Skeletal muscle cell (primary cell): ENCODE data around the gene SERAC1.
"Not testable (repeated sequence)": the region's sequence is repeated elsewhere in the genome, so short reads cannot be mapped to it uniquely, and the experiment has no call there.

ENCODE experiments used
- DNase-seq: peaks from one replicate; pipeline ENCODE4 v3.0.0-alpha.2; 2010; ENCODE audit warnings: low read depth
- H3K4me3 ChIP-seq: 2 replicates; pipeline ENCODE4 v1.5.1; 2011; ENCODE audit warnings: low read depth, mild to moderate bottlenecking, control low read depth, low read length, moderate library complexity

The SERAC1 gene

GRCh38 chr6:158177712-158178111 lies 9.7 kb upstream of the SERAC1 start:
- H3K4me3 ChIP-seq, DNase-seq: not testable (repeated sequence)

- no peak overlapping the region for H3K4me3 ChIP-seq
- DNase-seq, result no peak
Observed at GRCh38 chr6:158175111-158175510, 7.0 kb upstream of the SERAC1 start.

GRCh38 chr6:158174514-158174913 lies 6.5 kb upstream of the SERAC1 start:
- no peak overlapping the region for H3K4me3 ChIP-seq
- DNase-seq, result peak; percentile 70

- DNase-seq, result no peak
- H3K4me3 ChIP-seq, result no peak overlapping the region
Observed at GRCh38 chr6:158174024-158174423, 6.0 kb upstream of the SERAC1 start.

- DNase-seq, result no peak
- no peak overlapping the region for H3K4me3 ChIP-seq
Observed at GRCh38 chr6:158172001-158172400, 3.9 kb upstream of the SERAC1 start.

- no peak overlapping the region for H3K4me3 ChIP-seq
- DNase-seq, result peak; percentile 77
Observed at GRCh38 chr6:158170656-158171081, 2.6 kb upstream of the SERAC1 start.

- not testable (repeated sequence) for DNase-seq, H3K4me3 ChIP-seq
Observed at GRCh38 chr6:158169634-158170033, 1.6 kb upstream of the SERAC1 start.

GRCh38 chr6:158165919-158166416 lies 2.1 kb downstream of the SERAC1 start:
- H3K4me3 ChIP-seq, result no peak overlapping the region
- DNase-seq, result no peak

GRCh38 chr6:158164579-158165170 lies 3.4 kb downstream of the SERAC1 start:
- DNase-seq, result no peak
- H3K4me3 ChIP-seq, result no peak overlapping the region

- H3K4me3 ChIP-seq, result no peak overlapping the region
- no peak for DNase-seq
Observed at GRCh38 chr6:158161566-158162254, 6.4 kb downstream of the SERAC1 start.

- DNase-seq, result no peak
- H3K4me3 ChIP-seq, result no peak overlapping the region
Observed at GRCh38 chr6:158160932-158161539, 7.0 kb downstream of the SERAC1 start.

GRCh38 chr6:158158748-158159147 lies 9.3 kb downstream of the SERAC1 start:
- no peak for DNase-seq
- H3K4me3 ChIP-seq, result no peak overlapping the region

GRCh38 chr6:158158123-158158522 lies 9.9 kb downstream of the SERAC1 start:
- DNase-seq, result no peak
- no peak overlapping the region for H3K4me3 ChIP-seq

- DNase-seq, result no peak
- H3K4me3 ChIP-seq, result no peak overlapping the region
Observed at GRCh38 chr6:158157064-158157764, 10.8 kb downstream of the SERAC1 start.

GRCh38 chr6:158154816-158155215 lies 13.2 kb downstream of the SERAC1 start:
- no peak overlapping the region for H3K4me3 ChIP-seq

GRCh38 chr6:158153576-158153975 lies 14.5 kb downstream of the SERAC1 start:
- DNase-seq, result no peak

More at GRCh38 chr6:158154816-158155215, 13.2 kb downstream of the SERAC1 start:
- no peak for DNase-seq

GRCh38 chr6:158152659-158153058 lies 15.4 kb downstream of the SERAC1 start:
- no peak for DNase-seq
- no peak overlapping the region for H3K4me3 ChIP-seq

More at GRCh38 chr6:158153576-158153975, 14.5 kb downstream of the SERAC1 start:
- no peak overlapping the region for H3K4me3 ChIP-seq

- not testable (repeated sequence) for DNase-seq, H3K4me3 ChIP-seq
Observed at GRCh38 chr6:158152025-158152424, 16.0 kb downstream of the SERAC1 start.

- no peak overlapping the region for H3K4me3 ChIP-seq
- DNase-seq, result peak; percentile 45
Observed at GRCh38 chr6:158150701-158151100, 17.4 kb downstream of the SERAC1 start.

GRCh38 chr6:158149641-158150040 lies 18.4 kb downstream of the SERAC1 start:
- no peak overlapping the region for H3K4me3 ChIP-seq
- peak; percentile 63 for DNase-seq
